Nucleus accumbens (tissue), 56 donors: ENCODE data around the gene DLAT.

ENCODE experiments used
- DNase-seq, 56 donors: peaks; one replicate each; lab custom pipeline; 2025; lab: John Stamatoyannopoulos, UW

DLAT gene

GRCh38 chr11:112106070-112106469 is 80.9 kb downstream of the DLAT start:
- no peak for DNase-seq
